ENCODE results near the gene CNTD1.

DNA sequence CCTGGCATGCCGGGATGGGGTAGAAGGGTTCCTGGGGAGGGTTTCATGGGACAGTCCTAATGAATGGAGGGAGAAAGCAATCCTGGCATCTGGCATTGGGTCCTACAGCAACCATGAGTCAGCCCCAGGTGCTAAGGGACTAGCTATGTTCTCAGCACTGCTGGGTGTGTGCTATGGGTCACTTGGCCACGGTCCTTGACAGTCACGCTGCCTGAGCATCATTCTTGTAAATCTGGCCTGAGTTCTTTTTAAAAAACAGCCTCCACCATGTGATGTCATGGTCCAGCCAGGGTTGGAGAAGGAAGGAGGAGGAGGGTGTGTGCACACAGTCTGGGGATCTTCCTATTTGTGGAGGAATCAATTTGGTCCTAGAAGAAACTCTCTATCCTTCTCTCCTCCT is 43.9 kb upstream of the CNTD1 start:
- TF ChIP-seq CTCF (IDR thresholded peaks at IDR 0.05), result no peak
- TF ChIP-seq POLR2A (IDR thresholded peaks at IDR 0.05), result no peak
- peak; percentile 16 to 88 for TF ChIP-seq EP300 (IDR thresholded peaks at IDR 0.05)

Measured in tibial nerve (tissue), 4 donors.